ENCODE measurements around the gene CLCN1. TPM values are rescaled to one million over a fixed set of nuclear protein-coding genes. Genes with fewer than 3 reads are reported as not detected.

The CLCN1 gene
- total and polyA plus RNA-seq, 2 donors from 2014 or later = 0.35 TPM; not detected in 1

- no peak overlapping the region for H3K9ac ChIP-seq (ENCODE audit: low read length in 3 of 3)
- no peak for FAIRE-seq
Observed at GRCh38 chr7:143320620-143321019, 4.7 kb downstream of the CLCN1 start.

GRCh38 chr7:143321242-143321641 lies 5.3 kb downstream of the CLCN1 start:
- Histone ChIP-seq H3K27ac (ENCODE audit: low read depth in 2 of 2, low read length in 2 of 2) (no peak overlapping the region), H3K9ac (ENCODE audit: low read length in 3 of 3) (no peak overlapping the region), H3K36me3 (ENCODE audit: control insufficient read depth in 2 of 3, insufficient read depth in 3 of 3, low read length in 3 of 3) (no peaks in the 10 kb centered on the region), H3K9me3 (ENCODE audit: control insufficient read depth in 2 of 3, insufficient read depth in 1 of 3, low read length in 3 of 3) (no peaks in the 10 kb centered on the region), H3K4me3 (ENCODE audit: low read length in 3 of 3) (no peak overlapping the region), H3K4me1 (ENCODE audit: control insufficient read depth in 2 of 3, insufficient read depth in 2 of 3, low read depth in 1 of 3, low read length in 3 of 3) (peaks cover 0 to 2% (median 0%) of the 10 kb centered on the region in 3 donors), H3K27me3 (ENCODE audit: control insufficient read depth, insufficient read depth, low read length) (no peaks in the 10 kb centered on the region)
- intact Hi-C loops (cut with DNase I) = no loop called here
- no peak for TF ChIP-seq CTCF (IDR thresholded peaks at IDR 0.05; ENCODE audit: borderline replicate concordance, extremely low read depth, insufficient read depth)
- no peak for DNase-seq
- no peak for FAIRE-seq

More at GRCh38 chr7:143320620-143321019, 4.7 kb downstream of the CLCN1 start:
- intact Hi-C loops (cut with DNase I) = no loop called here
- TF ChIP-seq CTCF (IDR thresholded peaks at IDR 0.05; ENCODE audit: borderline replicate concordance, extremely low read depth, insufficient read depth) = no peak
- no peaks in the 10 kb centered on the region for H3K27me3 ChIP-seq (ENCODE audit: control insufficient read depth, insufficient read depth, low read length)
- no peaks in the 10 kb centered on the region for H3K36me3 ChIP-seq (ENCODE audit: control insufficient read depth in 2 of 3, insufficient read depth in 3 of 3, low read length in 3 of 3)
- H3K4me3 ChIP-seq (ENCODE audit: low read length in 3 of 3) = no peak overlapping the region
- peak in 1 of 5 donors; percentile 81 for DNase-seq
- H3K4me1 ChIP-seq (ENCODE audit: control insufficient read depth in 2 of 3, insufficient read depth in 2 of 3, low read depth in 1 of 3, low read length in 3 of 3) = peaks cover 0 to 2% (median 0%) of the 10 kb centered on the region in 3 donors
- H3K9me3 ChIP-seq (ENCODE audit: control insufficient read depth in 2 of 3, insufficient read depth in 1 of 3, low read length in 3 of 3) = no peaks in the 10 kb centered on the region
- no peak overlapping the region for H3K27ac ChIP-seq (ENCODE audit: low read depth in 2 of 2, low read length in 2 of 2)

- Histone ChIP-seq H3K9ac (ENCODE audit: low read length in 3 of 3) (no peak overlapping the region), H3K27ac (ENCODE audit: low read depth in 2 of 2, low read length in 2 of 2) (no peak overlapping the region)
- no peak for FAIRE-seq
Observed at GRCh38 chr7:143321734-143322133, 5.8 kb downstream of the CLCN1 start.

More at GRCh38 chr7:143321734-143322133, 5.8 kb downstream of the CLCN1 start:
- Histone ChIP-seq H3K27me3 (ENCODE audit: control insufficient read depth, insufficient read depth, low read length) (no peaks in the 10 kb centered on the region), H3K4me3 (ENCODE audit: low read length in 3 of 3) (no peak overlapping the region), H3K4me1 (ENCODE audit: control insufficient read depth in 2 of 3, insufficient read depth in 2 of 3, low read depth in 1 of 3, low read length in 3 of 3) (peaks cover 0 to 2% (median 0%) of the 10 kb centered on the region in 3 donors), H3K9me3 (ENCODE audit: control insufficient read depth in 2 of 3, insufficient read depth in 1 of 3, low read length in 3 of 3) (no peaks in the 10 kb centered on the region), H3K36me3 (ENCODE audit: control insufficient read depth in 2 of 3, insufficient read depth in 3 of 3, low read length in 3 of 3) (no peaks in the 10 kb centered on the region)
- TF ChIP-seq CTCF (IDR thresholded peaks at IDR 0.05; ENCODE audit: borderline replicate concordance, extremely low read depth, insufficient read depth) = peak; percentile 20
- intact Hi-C loops (cut with DNase I) = no loop called here
- DNase-seq = no peak

Data from kidney (tissue), 14 donors.